GM21529 (cell line): Measurements from ENCODE around the gene AURKAIP1.
"Not testable (repeated sequence)": the region's sequence is repeated elsewhere in the genome, so short reads cannot be mapped to it uniquely, and the experiment has no call there.

Experiments
- ATAC-seq: cut with Tn5 transposase; IDR thresholded peaks from one replicate; pipeline ENCODE4 v1.9.1; 2021; ENCODE audit not compliant: unreplicated experiment

Gene AURKAIP1

GRCh38 chr1:1387098-1388077, 12.4 kb upstream of the AURKAIP1 start:
- ATAC-seq, result no peak

GRCh38 chr1:1385931-1386330, 10.9 kb upstream of the AURKAIP1 start:
- ATAC-seq, result no peak

DNA sequence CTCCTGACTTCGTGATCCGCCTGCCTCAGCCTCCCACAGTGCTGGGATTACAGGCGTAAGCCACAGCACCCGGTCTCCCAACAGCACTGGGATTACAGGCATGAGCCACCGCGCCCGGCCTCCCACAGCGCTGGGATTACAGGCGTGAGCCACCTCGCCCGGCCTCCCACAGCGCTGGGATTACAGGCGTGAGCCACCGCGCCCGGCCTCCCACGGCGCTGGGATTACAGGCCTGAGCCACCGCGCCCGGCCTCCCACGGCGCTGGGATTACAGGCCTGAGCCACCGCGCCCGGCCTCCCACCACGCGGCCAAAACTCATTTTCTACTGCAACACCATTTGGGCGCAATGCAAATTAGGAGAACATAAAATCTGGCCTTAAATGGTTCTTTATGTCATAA, 10.3 kb upstream of the AURKAIP1 start:
- not testable (repeated sequence) for ATAC-seq

DNA sequence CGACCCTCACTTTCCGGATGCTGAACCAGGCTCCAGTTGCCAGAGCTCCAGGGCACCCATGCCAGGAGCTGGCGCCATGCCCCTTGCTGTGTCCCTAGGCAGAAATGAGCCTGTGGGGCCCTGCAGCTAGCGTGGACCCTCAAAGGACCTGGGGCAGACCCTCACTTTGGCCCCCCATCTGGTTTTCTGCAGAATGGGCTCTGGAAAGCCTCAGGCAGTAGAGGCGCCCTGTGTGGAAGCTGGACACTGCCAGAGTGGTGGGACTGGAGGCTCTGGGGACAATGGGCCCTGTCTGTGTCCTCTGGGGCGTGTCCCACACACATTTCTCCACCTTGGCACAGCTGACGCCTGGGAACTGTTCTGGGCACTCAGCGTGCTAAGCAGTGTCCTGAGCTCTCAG, 6.3 kb upstream of the AURKAIP1 start:
- ATAC-seq, result no peak

GRCh38 chr1:1380860-1381259, 5.9 kb upstream of the AURKAIP1 start:
- no peak for ATAC-seq

DNA sequence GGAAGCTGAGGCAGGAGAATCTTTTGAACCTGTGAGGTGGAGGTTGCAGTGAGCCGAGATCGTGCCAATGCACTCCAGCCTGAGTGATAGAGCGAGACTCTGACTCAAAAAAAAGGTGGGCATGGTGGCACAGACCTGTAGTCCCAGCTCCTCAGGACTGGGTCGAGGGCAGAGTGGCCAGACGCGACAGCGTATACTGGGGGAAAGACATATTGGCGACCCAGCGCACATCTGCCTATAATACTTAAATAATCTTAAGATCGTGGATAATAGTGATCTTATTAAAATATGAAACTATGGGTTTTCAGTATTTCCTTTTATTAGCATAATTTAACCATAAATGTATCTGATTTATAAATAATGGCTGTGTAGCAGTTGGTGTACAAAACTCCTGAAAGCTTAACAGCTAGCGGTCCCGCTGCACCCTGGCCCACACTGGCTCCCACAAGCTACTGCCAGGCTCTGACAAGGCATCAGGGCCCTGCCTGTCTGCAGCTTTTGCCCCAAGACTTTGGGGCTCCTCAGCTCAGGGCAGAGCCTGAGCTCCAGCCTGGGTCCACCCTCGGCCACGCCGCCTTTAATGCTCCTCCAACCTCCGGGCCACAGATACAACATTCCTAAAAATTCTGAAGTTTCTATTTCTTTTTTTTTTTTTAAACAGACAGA, 2.7 kb upstream of the AURKAIP1 start:
- no peak for ATAC-seq

DNA sequence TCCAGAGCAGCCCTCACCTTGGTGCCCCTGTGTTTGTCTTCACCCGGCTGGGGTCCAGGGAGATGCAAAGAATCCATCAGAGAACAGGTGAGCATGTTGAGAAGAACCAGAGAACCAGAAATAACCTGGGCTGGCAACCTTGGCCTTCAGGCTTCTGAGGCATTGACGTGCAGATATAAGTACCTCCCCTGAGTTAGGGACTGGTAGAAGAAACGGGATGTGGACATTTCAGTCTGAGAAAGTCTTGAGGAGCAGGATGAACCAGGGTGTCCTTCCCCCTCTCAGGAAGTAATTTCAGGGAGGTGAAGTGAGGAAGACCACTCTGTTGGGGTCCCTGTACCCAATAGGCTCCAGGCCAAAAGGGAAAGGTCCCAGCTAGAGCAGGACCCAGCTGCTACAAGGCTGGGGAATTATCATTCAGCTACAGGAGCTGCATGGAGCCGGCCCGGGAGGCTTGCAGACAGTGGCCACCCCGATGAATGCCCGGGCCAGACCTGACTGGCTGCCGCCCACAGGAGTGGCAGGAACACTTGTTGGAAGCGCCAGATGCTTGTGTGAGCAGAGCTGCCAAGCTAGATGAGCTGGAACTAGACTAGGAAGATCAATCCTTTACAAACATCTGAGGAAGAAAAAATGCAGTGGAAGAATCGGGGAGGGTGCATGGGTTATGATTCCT, 1.7 kb upstream of the AURKAIP1 start:
- no peak for ATAC-seq

DNA sequence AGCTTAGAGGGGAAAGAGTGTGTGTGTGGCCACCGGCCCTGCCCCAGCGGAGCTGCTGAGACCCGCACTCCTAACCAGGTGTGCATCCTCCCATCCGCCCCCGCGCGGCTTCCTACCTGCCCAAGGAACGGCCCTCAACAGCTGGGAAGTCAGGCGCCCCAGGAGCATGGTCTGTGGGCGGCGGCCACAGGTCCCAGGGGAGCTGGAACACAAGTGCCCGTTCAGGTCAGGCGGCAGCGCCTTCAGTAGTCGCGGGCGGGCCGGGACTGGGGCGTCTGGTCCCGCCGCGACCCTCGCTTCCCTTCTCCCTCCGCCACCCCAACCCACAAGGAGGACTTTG, 448 bp downstream of the AURKAIP1 start:
- peak; percentile 6 for ATAC-seq

GRCh38 chr1:1373815-1374588, 1.0 kb downstream of the AURKAIP1 start:
- no peak for ATAC-seq

GRCh38 chr1:1373051-1373814, 1.8 kb downstream of the AURKAIP1 start:
- no peak for ATAC-seq

GRCh38 chr1:1371746-1372711, 3.0 kb downstream of the AURKAIP1 start:
- no peak for ATAC-seq

- no peak for ATAC-seq
These were observed 3.7 kb downstream of the AURKAIP1 start for GRCh38 chr1:1371364-1371745.

- ATAC-seq, result no peak
These were observed 4.2 kb downstream of the AURKAIP1 start for GRCh38 chr1:1370771-1371300.

- not testable (repeated sequence) for ATAC-seq
These were observed 4.9 kb downstream of the AURKAIP1 start for GRCh38 chr1:1370094-1370493.

DNA sequence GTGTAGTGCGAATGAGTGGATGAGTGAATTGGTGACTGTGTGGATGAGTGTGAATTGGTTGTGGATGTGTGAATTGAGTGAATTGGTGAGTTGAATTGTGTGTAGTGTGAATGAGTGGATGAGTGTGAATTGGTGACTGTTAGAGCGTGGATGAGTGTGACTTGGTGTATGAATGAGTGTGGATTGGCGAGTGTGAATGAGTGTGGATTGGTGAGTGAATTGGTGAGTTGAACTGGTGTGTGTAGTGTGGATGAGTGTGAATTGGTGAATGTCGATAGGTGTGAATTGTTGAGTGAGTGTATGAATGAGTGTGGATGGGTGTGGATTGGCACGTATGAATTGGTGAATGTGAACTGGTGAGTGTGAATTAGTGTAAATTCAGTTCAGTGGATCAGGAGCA, 7.7 kb downstream of the AURKAIP1 start:
- ATAC-seq, result no peak

GRCh38 chr1:1366699-1367066, 8.3 kb downstream of the AURKAIP1 start:
- no peak for ATAC-seq

DNA sequence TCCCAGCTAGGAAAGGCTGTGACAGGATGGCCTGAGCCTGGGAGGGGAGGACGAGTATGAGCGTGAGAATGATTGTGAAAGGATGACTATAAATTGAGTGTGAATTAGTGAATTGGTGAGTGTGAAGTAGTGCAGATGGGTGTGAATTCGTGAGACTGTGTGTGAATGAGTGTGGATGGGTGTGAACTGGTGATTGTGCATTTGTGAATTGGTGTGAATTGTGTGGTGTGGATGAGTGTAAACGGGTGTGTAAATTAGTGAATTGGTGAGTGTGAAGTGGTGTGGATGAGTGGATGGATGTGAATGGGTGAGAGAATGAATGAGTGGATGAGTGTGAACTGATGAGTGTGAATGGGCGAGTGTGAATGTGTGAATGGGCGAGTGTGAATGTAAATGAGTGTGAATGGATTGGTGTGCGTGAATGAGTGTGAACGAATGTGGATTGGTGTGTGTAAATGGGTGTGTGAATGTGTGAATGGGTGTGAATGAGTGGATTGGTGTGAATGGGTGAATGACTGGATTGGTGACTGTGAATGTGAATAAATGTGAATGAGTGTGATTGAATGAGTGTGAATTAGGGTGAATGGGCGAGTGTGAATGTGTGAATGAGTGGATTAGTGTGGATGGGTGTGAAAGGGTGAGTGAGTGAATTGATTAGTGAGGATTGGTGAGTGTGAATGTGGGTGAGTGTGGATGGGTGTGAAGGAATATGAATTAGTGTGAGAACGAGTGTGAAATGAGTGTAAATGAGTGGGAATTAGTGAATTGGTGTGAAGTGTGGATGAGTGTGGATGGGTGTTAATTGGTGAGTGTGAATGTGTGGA, 8.9 kb downstream of the AURKAIP1 start:
- no peak for ATAC-seq

DNA sequence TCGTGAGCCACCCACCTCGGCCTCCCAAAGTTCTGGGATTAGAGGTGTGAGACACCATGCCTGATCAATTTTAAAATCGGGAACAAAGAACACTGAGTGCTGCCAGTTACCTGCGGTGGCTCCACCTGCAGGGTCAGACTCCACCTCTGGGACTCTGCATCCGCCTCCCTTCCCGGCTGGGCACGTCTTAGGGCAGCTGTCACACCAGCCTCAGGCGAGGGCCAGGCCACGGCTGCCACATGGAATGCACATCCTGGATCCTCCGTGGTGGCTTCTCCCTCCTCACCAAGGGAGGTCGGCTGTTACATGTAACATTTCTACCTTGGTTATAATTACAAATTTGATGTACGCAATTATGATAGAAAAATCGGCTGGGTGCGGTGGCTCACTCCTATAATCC, 10.7 kb downstream of the AURKAIP1 start:
- no peak for ATAC-seq
